ENCODE results near the gene CILP2.
A peak's percentile ranks its signal among the peaks of the same experiment; 100 is the strongest.

Gene CILP2

DNA sequence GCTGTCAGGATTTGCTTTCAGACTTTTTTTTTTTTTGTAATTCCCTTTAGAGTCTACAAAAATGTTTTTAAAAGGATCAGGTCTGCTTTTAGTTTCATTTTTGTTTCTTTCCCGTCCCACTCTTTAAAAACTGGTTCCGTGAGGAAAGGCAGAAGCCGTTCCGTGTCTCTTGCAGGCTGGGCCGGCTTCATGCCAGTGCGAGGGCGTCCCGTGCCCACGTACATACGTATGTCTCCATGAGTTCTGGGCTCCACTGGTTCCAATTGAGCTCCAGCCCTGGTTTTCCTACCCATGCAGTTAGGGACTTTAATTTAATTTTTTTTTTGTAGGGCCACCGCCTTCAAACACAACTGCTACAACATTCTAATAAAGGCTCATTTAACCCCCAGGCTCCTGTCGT lies 31.5 kb upstream of the CILP2 start:
- DNase-seq, result no peak

DNA sequence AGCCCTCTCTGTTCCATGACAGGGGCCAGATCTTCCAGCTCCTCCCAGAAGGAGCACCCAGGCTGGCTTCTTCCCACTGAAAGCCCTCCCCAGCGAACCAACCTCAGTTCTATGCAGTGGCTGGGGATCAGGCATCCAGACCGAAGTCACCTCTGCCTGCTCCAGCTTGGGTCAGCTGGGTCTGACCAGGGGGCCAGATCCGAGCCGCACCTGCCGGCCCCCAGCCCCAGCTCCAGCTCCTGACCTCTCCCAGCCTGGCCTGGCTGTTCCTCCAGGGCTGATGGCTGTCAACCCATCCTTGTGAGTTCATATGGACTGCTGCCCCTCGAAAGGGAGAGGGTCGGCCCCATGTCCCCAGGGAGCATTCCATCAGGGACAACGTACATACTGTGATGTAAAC lies 30.7 kb upstream of the CILP2 start:
- no peak for DNase-seq

DNA sequence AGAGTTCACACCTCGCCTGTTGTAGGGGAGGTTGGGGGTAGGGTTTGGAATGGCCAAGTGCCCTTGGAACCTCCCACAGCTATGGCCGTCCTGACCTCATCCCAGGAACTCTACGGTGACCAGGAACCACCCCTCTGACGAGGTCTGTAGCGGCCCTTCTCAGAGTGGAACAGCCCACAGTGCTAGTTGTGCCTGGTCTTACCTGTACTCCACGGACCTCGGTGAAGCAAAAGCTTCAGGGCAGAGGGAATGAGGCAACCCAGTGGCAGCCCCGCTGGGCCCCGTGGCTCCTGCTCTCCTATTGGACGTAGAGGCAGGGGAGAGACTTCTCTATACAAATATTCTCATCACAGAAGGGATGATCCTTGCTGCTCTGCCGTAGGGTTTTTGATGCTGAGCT lies 29.8 kb upstream of the CILP2 start:
- DNase-seq, result no peak

DNA sequence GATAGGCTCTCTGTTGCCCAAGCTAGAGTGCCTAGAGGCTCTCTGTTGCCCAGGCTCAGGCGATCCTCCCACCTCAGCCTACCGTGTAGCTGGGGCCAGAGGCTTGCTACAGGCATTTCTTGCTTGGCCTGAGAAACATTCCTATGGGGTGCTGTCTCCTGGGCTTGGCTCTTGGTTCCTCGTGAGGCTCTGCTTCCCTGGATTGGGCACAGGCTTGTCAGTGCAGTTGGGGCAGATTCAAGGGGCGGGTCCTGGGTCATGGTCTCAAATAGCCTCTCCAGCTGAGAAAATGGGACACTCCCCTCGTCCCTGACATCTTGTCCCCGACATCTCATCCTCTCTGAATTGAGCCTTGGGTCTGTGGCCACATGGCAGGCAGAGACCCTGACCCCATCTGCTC lies 27.6 kb upstream of the CILP2 start:
- peak; percentile 59 to 71 for DNase-seq

DNA sequence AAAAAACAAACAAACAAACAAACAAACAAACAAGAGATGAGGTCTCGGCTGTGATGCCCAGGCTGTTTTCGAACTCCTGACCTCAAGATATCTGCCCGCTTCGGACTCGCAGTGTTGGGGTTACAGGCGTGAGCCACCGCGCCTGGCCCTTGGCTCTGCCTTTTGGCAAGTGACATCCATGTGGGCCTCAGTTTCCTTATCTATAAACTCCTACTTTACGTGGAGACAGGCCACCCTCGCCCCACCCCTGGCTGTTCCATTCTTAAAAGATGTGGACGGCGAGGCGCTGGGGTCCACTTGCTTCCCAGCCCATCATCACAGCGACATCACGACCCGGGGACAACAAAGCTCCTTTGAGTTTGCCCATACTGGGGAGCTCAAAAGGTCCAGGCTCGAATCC lies 24.4 kb upstream of the CILP2 start:
- DNase-seq, result no peak

DNA sequence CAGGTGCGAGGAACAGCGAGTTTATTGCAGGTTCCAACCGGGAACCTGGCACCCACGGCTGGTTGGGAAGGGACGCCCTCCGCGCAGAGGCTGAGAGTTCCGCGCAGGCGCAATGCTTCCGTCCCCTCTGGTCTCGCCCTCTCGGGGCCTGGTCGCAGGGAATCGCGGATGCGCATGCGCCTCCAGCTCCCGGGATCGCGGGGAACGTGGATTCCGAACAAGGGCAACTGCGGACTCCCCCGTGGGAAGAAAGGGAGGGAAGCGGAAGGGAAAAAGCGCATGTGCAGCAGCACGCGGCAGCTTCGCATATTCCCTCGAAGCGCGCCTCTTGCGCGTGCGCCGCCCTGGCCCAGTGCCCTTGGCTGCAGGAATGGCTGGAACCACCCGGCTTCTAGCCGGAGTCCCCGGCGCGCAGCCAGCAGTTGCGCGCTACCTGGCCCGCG lies 23.8 kb upstream of the CILP2 start:
- no peak for DNase-seq

DNA sequence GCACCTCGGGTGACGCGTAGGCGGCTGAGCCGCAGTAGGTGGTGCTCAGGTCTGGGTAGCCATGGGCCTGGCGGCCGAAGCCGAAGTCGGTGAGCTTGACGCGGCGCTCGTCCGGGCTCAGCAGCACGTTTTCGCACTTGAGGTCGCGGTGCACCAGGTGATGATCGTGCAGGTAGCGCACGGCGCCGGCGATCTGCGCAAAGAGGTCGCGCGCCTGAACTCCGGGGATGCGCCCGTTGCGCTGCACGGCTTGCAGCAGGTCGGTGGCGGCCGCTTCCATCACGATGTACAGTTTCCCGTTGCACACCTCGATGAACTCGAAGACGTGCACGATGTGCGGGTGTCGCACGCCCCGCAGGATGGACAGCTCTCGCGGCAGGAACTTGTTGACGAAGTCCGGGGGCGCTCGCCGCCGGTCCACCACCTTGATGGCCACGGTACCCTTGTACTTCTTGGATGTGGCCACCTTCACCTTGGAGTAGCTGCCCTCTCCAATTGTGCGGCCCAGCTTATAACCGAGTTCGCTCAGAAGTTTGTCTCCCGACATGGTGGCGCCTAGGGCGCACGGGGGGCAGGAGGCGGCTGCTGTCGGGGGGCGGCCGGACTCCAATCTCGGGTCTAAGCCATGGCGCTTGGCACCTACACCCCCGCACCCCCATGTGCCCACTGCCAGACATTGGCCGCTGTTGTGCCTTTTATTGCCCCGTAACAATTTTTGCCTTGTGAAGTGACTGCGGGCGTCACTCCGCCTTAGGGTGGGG lies 23.0 kb upstream of the CILP2 start, which contains the start of gene TSSK6:
TSSK6 (minus strand) TSS at position 668 of the 761 bp plus-strand sequence; CDS start at position 547, 121 bp downstream.
- no peak for DNase-seq

DNA sequence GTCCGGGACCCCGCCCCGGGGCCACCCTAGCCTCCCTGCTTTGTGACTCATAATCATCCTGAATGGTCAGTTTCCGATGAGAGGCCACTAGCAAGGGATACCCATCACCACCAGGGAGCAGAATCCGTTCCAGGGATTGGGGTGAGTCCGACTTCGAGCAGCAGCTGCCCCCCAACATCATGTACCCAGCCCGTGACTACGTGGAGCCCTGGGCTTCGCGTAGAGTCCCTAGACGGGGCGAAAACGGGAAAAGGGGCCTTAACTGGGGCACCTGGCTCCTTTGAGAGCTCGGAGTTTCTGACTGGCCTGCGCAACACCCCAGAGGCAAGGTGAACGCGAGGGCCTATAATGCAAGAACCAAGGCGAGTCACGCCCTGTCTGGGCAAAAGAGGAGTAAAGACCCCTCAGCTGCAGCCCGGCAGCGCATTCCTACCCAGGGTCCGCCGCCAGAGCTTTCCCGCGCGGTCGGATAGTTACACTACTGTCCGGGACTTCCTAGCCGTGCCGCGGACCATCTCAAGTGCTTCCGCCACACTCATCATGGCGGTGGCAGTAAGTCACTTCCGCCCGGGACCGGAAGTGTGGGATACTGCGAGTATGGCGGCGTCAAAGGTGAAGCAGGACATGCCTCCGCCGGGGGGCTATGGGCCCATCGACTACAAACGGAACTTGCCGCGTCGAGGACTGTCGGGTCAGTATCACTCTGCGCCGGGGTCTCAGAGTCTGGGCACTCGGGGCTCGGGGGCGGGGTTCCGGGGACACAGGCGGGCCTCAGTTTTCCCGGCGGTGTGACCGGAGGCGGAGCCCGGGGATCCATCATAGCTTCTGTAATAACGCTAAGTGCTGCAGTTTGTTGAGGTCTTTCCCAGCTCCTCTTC lies 22.2 kb upstream of the CILP2 start, which contains the start of gene NDUFA13:
NDUFA13 (plus strand) TSS at position 584 of the 878 bp plus-strand sequence; CDS start at position 598, 14 bp downstream.
- DNase-seq, result peak; percentile 85 to 95

DNA sequence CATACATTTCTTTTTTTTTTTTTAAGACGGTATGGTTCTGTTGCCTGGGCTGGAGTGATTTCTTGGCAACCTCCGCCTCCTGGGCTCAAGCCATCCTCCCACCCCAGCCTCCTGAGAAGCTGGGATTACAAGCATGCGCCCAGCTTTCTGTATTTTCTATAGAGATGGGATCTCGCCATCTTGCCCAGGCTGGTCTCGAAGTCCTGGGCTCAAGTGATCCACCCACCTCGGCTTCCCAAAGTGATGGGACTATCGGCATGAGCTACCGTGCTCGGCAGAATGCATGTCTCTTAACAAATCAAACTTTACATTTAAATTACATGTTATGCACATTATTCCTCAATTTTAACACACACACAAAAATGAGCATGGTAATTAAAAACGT lies 20.8 kb upstream of the CILP2 start:
- DNase-seq, result no peak

DNA sequence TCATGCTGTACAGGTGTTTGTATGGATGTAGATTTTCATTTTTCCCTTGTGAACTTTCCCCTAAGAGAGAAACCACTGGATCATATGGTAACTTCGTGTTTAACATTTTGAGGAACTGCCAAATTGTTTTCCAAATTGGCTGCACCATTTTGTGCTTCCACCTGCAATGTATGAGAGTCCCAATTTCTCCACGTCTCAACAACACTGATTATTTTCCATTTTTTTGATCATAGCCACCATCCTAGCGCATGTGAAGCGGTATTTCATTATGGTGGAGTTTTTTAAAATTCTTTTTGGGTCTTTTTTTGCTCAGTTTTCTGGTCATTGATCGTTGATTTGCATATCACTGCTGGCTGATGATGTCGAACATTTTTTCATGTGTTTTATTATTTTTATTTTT lies 17.1 kb upstream of the CILP2 start:
- no peak for DNase-seq

DNA sequence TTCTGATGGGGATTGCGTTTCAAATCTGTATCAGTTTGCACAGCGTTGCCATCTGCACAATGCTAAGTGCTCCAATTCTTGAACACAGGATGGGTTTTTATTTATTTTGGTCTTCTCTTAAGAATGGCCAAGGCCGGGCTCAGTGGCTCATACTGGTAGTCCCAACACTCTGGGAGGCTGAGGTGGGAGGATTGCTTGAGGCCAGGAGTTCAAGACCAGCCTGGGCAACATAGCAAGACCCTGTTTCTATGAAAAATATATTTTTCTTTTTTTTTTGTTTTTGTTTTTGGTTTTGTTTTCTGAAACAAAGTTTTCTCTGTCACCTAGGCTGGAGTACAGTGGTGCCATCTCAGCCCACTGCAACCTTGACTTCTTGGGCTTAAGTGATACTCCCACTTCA lies 14.9 kb upstream of the CILP2 start:
- no peak for DNase-seq

DNA sequence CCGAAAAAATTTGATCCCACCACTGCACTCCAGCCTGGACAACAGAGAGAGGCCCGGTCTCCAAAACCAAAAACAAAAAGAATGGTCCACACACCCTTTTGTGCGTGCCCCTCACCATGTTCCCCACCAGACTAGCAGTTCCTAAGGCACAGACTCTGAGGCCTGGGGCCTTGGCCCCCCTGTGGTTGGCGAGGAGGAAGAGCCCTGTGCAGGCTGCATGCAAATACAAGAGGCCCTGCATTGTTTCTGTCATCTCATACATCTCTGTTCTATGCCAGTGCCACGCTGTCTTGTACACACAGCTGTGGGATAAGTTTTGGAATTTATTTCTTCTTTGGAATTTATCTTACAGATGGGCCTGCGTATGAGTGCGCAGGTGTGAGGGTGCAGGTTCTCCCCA lies 14.0 kb upstream of the CILP2 start:
- no peak for DNase-seq

DNA sequence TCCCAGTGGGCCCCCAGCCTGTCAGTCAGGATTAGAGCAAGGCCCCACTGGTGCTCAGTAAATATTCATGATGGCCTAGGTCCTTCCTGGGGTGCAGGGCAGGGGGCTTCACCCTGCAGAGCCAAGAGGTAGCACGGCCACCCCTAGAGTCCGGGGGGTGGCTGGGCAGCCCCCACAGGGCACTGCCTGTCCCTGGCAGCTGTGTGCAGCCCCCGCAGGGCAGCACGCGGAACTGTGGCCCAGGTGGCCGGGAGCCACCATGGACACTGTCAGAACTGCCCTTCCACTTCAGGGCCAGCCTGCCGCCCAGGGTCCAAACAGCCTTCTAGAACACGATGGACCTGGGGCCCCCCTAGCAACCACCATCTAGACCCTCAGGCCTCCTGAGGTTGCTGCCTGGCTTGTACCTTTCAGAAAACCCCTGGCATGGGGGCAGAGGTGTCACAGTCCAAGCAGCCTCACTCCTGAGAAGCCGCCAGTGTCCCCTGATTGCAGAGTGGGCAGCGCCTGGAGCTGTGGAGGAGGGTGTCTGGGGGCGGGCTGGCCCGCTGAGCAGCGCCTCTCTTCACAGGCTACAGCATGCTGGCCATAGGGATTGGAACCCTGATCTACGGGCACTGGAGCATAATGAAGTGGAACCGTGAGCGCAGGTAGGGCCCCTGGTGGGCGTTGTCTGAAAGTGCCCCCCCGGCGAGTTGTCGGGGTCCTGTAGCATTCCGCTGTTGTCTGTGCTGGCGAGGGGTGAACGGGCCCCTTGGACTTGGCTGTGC lies 12.3 kb upstream of the CILP2 start:
- DNase-seq, result no peak

DNA sequence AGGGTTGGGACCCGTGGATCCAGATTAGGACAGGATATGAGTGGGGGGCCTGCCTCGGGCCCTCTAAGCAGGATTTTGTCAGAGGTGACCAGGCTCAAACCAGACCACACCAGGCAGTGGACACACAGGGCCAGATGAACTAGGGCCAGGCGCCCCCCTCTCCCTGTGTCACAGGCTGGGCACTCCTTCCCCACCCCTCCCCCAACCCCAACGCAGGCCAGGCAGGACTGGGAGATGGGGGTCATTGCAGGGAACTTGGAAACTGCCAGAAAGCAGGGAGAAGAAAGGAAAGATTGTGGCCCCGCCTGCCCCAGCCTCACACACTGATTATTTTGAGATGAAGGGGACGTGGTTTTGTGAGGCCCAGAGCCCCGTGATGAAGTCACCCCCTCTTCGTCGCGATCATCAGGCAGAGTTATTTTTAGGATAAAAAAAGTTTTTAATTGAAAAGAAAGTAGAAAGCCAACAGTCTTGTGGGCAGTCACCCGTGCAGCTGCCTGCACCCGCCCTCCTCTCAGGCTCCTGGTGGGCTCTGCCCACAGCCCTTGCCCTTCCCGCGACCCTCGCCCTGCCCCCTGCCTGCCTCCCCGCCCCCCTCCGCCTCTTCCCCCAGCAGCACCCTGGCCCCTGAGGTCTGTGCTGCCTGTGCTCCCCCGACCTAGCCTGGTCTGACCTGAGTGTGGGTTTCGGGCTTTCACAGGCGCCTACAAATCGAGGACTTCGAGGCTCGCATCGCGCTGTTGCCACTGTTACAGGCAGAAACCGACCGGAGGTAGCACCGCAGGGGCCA lies 11.3 kb upstream of the CILP2 start:
- no peak for DNase-seq

DNA sequence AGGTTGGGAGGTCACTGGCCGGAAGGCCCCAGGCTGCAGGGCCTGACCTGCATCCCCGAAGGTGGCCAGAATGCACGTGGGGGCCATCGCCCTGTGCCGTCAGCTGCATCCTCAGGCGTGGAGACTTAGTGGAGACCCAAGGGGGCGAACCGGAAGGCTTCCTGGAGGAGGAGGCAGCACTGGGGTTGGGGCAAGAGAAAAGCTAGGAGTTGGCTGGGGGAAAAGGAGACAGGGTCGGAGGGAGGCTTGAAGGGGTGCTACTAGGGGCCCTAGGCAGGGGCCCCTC lies 10.8 kb upstream of the CILP2 start:
- no peak for DNase-seq

DNA sequence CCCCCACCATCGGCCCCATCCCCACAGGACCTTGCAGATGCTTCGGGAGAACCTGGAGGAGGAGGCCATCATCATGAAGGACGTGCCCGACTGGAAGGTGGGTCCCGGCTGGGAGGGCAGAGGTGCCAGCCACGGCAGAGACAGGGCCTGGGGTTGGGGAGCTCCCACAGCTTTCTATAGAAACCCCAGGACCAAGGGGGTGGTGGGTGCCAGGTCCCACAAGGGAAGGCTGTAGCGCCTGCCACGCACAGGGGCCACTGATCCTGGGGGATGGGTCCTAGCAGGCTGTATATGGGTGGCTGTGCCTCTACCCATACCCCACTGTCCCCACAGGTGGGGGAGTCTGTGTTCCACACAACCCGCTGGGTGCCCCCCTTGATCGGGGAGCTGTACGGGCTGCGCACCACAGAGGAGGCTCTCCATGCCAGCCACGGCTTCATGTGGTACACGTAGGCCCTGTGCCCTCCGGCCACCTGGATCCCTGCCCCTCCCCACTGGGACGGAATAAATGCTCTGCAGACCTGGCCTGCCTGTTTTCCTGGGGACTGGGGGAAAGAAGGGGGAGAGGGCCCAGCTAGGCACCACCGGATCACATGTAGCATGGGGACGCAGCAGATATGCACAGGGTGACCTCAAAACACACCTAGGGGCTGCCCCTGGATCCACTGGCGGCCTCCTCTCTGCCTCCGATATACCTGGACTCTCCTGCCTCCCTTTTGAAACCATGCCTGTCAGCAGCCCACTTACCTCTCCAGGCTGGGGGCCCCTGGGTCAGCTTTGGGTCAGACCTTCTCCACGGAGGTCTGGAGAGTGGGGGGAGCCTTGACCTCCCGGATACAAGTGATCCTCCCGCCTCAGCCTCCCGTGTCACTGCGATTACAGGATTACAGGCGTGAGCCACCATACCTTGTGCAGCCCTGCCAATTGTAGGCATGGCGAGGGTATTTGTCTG lies 10.1 kb upstream of the CILP2 start:
- DNase-seq, result no peak

DNA sequence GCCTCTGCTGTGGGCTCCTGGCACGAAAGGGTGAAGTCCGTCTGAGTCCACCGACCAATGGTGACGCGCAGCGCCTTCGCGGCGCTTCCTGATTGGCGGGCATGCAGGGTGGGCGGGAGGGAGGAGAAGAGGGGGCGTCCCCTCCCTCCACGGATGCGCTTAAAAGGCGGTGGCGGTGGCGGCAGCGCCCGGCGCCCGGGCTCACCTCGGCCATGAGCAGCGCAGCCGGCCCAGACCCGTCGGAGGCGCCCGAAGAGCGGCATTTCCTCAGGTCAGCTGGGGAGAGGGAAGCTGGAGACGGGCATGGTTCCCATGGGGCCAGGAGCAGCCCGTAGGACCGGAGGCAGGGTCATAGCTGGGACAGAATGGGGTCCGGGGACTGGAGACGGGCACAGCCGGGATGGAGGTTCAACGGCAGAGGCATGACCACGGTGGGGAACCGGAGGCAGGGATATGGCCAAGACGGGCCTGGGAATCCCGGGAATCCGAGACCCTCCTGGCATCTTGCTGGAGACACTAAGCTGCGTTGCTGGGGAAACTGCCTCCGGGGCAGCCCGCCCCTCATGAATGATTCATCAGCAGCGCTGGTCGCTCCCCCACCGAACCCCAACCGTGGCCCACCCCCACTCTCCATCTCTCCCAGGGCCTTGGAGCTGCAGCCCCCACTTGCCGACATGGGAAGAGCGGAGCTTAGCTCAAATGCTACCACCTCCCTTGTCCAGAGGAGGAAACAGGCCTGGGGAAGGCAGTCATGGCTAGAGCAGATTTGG lies 9.2 kb upstream of the CILP2 start, which contains the start of gene YJEFN3:
YJEFN3 (plus strand) TSS at position 191 of the 770 bp plus-strand sequence; CDS start at position 213, 22 bp downstream.
- DNase-seq, result no peak

DNA sequence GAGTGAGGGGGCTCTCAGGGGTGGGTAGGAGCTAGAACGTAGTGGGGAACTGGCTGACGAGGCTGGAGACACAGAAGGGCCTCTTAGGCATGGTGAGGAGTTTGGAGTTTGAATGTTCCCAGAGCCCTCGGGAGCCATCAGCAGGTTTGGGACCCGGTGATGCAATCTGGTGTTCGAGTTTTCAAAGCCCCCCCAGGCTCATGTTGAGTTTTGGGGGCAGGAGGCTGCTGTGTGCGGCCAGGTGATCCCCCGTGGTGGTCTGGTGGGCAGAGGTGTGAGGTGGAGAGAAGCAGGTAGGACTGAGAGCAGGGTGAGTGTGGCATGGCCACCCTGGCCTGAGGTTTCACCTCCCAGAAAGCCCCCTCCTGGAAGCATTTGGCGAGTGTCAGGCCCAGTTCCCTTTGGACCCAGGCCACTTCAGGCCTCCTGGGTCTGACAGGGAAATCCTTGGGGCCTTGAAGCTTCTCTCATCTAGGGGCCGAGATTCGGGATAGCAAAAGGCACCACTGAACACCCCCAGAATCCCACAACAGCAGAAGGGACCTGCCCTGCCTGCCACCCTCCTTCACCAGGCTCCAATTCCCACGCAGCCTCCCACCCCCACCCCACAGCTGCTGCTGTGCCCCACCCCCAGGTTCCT lies 8.2 kb upstream of the CILP2 start:
- DNase-seq, result no peak

DNA sequence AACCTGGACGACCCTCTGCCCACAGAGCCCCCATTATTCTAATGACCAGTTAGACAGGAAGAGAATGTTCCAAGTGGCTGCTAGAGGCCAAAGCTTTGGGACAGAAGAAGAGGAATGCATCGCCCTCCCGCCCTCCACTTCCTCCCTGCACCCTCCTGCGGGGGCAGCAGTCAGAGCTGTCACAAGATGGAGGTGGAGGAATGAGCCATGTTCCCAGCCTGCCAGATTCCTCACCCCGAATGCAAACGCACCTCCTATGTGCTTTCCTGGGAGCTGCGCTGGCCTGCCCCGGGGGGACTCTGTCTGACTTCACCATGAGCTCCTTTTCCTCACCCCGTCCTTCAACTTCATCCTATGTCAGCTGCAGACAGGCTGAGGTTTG lies 7.7 kb upstream of the CILP2 start:
- DNase-seq, result no peak

DNA sequence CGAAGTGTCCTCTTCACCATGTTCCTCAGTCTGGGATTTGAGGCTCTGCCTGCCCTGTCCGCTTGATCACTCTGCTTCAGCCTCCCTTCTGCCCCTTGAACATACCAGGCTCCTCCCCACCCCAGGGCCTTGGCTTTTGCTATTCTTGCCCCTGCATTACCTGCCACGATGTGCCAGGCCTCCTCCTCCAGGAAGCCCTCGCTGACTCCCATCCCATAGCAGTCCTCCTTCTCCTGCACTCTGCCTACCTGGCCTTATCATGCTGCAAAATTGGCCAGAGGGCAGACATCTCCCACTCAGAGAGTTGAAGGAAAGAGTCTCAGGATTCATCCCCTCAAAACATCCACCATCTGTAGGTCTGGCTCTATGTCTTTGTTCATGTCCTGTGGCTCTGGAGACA lies 7.2 kb upstream of the CILP2 start:
- DNase-seq, result no peak
